Measurements from ENCODE around the gene SLC27A4. TPM values are rescaled to one million over a fixed set of nuclear protein-coding genes. Genes with fewer than 3 reads are reported as not detected.

Gene SLC27A4
- total and polyA plus RNA-seq, 4 donors, result 6.8 to 29.7 (median 24.2) TPM

DNA sequence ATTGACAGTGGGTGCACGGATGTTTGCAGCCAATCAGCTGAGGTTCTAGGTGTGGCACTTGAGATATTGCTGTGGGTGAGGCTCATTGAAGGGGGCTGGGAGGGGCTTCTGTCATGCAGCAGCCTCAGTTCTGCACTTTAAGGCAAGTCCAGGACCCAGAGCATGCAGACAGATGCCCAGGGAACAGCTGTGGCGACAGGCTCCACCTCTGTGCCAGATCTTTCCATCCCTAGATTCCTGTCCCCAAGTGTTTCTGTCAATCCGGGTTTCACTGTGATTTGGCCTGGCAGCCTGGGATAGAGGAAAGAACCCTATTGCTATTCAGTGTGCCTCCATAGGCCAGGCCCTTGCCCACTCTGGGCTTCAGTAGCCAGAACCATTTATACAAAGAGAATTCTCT lies 59.5 kb downstream of the SLC27A4 start:
- ATAC-seq (ENCODE audit: insufficient read depth, low FRiP score) (no peak), DNase-seq (no peak)
- Histone ChIP-seq H3K4me3 (no peak overlapping the region), H3K27me3 (ENCODE audit: control insufficient read depth in 3 of 3, insufficient read depth in 3 of 3, low read length in 2 of 3) (peaks cover 0 to 31% (median 21%) of the 10 kb centered on the region in 3 donors), H3K4me1 (ENCODE audit: control insufficient read depth in 5 of 5, insufficient read depth in 5 of 5, low read length in 5 of 5) (peaks cover 0 to 7% (median 0%) of the 10 kb centered on the region in 5 donors), H3K9ac (ENCODE audit: insufficient read depth in 1 of 2, low read length in 2 of 2) (no peak overlapping the region), H3K27ac (ENCODE audit: low read depth in 1 of 2, low read length in 1 of 2) (no peak overlapping the region), H3K9me3 (ENCODE audit: control insufficient read depth in 4 of 4, insufficient read depth in 3 of 4, low read length in 3 of 4) (no peaks in the 10 kb centered on the region), H3K36me3 (ENCODE audit: control insufficient read depth in 4 of 4, insufficient read depth in 4 of 4, low read length in 4 of 4) (no peaks in the 10 kb centered on the region)
- WGBS, 2 donors, result 77 to 85% methylated on average over 3 of the region's 3 CpGs
- TF ChIP-seq, protein P1, sequence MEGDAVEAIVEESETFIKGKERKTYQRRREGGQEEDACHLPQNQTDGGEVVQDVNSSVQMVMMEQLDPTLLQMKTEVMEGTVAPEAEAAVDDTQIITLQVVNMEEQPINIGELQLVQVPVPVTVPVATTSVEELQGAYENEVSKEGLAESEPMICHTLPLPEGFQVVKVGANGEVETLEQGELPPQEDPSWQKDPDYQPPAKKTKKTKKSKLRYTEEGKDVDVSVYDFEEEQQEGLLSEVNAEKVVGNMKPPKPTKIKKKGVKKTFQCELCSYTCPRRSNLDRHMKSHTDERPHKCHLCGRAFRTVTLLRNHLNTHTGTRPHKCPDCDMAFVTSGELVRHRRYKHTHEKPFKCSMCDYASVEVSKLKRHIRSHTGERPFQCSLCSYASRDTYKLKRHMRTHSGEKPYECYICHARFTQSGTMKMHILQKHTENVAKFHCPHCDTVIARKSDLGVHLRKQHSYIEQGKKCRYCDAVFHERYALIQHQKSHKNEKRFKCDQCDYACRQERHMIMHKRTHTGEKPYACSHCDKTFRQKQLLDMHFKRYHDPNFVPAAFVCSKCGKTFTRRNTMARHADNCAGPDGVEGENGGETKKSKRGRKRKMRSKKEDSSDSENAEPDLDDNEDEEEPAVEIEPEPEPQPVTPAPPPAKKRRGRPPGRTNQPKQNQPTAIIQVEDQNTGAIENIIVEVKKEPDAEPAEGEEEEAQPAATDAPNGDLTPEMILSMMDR (IDR thresholded peaks at IDR 0.05; ENCODE audit: control extremely low read depth, extremely low read depth), result no peak

DNA sequence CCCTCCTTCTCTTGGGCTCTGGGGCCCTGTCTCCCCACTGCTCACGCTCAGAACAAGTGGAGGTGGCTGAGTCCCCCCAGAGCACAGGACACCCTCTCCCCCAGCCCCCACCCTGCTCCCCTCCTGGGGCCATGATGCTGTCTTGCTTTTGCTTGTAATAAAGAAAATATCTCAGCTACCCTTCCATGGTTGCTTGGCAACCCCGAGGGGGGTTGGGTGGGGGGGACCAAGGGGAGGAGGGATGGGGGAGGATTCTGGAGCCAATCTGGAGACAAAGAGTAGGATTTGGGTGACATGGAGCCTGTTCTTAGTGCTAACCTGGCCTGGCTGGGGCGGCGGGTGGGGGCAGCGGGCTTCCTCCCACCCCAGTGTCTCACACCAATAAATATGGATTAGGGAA lies 64.2 kb downstream of the SLC27A4 start:
- DNase-seq (no peak), ATAC-seq (ENCODE audit: insufficient read depth, low FRiP score) (no peak)
- H3K9me3 ChIP-seq (ENCODE audit: control insufficient read depth in 4 of 4, insufficient read depth in 3 of 4, low read length in 3 of 4), result no peaks in the 10 kb centered on the region
- H3K9ac ChIP-seq (ENCODE audit: insufficient read depth in 1 of 2, low read length in 2 of 2), result no peak overlapping the region
- H3K4me3 ChIP-seq, result no peak overlapping the region
- 74 to 91% methylated on average over 5 of the region's 5 CpGs for WGBS, 2 donors
- TF ChIP-seq, protein P1 (IDR thresholded peaks at IDR 0.05; ENCODE audit: control extremely low read depth, extremely low read depth), result no peak
- H3K27ac ChIP-seq (ENCODE audit: low read depth in 1 of 2, low read length in 1 of 2), result no peak overlapping the region
- no peaks in the 10 kb centered on the region for H3K4me1 ChIP-seq (ENCODE audit: control insufficient read depth in 5 of 5, insufficient read depth in 5 of 5, low read length in 5 of 5)
- peaks cover 0 to 13% (median 3%) of the 10 kb centered on the region in 3 donors for H3K27me3 ChIP-seq (ENCODE audit: control insufficient read depth in 3 of 3, insufficient read depth in 3 of 3, low read length in 2 of 3)
- no peaks in the 10 kb centered on the region for H3K36me3 ChIP-seq (ENCODE audit: control insufficient read depth in 4 of 4, insufficient read depth in 4 of 4, low read length in 4 of 4)

DNA sequence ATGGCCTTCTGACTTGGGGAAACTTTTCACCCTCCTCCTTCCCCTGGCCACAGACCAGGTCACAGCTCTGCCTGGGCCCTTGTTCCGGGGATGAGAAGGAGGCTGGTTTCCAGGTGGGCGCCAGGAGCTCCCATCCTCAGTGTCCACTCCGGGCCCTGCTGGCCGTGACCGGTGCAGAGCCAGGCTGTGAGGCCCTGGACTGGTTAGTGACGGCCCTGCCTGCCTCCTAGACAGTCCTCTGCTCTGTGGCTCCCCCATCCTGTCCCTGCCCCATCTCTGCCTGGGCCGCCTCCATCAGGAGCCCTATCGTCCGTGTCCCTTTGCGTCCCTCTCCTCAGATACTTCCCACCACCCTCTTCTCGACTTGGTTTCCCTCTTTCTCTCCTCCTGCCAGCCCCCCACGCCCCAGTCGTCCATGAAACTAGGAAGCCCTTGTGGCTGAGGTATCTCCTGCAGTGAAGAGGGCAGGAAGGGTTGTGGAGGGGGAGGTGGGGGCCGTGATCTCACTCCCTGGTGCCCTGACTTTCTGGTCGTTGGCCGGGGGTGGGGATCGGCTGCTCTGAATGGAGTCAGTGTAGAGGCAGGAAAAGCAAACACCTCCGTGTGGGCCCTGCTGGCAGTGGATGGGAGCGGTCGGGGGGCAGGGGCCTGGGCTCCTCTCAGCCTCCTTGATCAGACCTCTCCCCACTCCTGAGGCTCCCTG lies 64.9 kb downstream of the SLC27A4 start:
- Histone ChIP-seq H3K27me3 (ENCODE audit: control insufficient read depth in 3 of 3, insufficient read depth in 3 of 3, low read length in 2 of 3) (peaks cover 0 to 12% (median 3%) of the 10 kb centered on the region in 3 donors), H3K4me3 (no peak overlapping the region), H3K9me3 (ENCODE audit: control insufficient read depth in 4 of 4, insufficient read depth in 3 of 4, low read length in 3 of 4) (no peaks in the 10 kb centered on the region), H3K4me1 (ENCODE audit: control insufficient read depth in 5 of 5, insufficient read depth in 5 of 5, low read length in 5 of 5) (no peaks in the 10 kb centered on the region), H3K27ac (ENCODE audit: low read depth in 1 of 2, low read length in 1 of 2) (no peak overlapping the region), H3K36me3 (ENCODE audit: control insufficient read depth in 4 of 4, insufficient read depth in 4 of 4, low read length in 4 of 4) (no peaks in the 10 kb centered on the region), H3K9ac (ENCODE audit: insufficient read depth in 1 of 2, low read length in 2 of 2) (no peak overlapping the region)
- ATAC-seq (ENCODE audit: insufficient read depth, low FRiP score) (no peak), DNase-seq (no peak)
- 63 to 74% methylated on average over 20 of the region's 20 CpGs for WGBS, 2 donors
- TF ChIP-seq, protein P1 (IDR thresholded peaks at IDR 0.05; ENCODE audit: control extremely low read depth, extremely low read depth), result no peak

Measured in lung (tissue), 12 donors.